Panc1 (cell line): Measurements from ENCODE around the gene SLC46A1. TPM values are rescaled to one million over a fixed set of nuclear protein-coding genes. Genes with fewer than 3 reads are reported as not detected.

Source experiments
- ATAC-seq: fragments of 200-7000 bp; cut with Tn5 transposase; 2 replicates; pipeline ENCODE4 v1.9.1; 2020; ENCODE audit warnings: mild to moderate bottlenecking, moderate library complexity
- BruUV-seq: library from RNA; stranded (reverse); fragments of 400-500 nt; replicated peaks from 2 replicates; lab custom pipeline; 2021; lab: Mats Ljungman, UMichigan
- CTCF ChIA-PET: fragments of 300-600 bp; sonication (Branson Sonifier 250); formaldehyde crosslinking; loops from one replicate; lab custom pipeline; 2022; ENCODE audit warnings: antibody characterized with exemption; lab: Charles Lee
- POLR2A ChIA-PET: fragments of 300-600 bp; sonication (Branson Sonifier 250); formaldehyde crosslinking; loops from one replicate; lab custom pipeline; 2022; ENCODE audit warnings: antibody characterized with exemption; lab: Charles Lee
- DNase-seq: peaks from one replicate; pipeline ENCODE4 v3.0.0-alpha.2; 2010; ENCODE audit warnings: low read depth, low spot score
- H3K27ac ChIP-seq: 2 replicates; pipeline ENCODE4 v1.5.1; 2011; ENCODE audit warnings: mild to moderate bottlenecking, low read length, inconsistent platforms
- H3K27me3 ChIP-seq: fragments of 200-500 bp; sonication (Bioruptor generic); 2 replicates; pipeline ENCODE4 v1.6.0; 2014; ENCODE audit warnings: low read length, inconsistent platforms; ENCODE audit not compliant: control insufficient read depth, insufficient read depth
- H3K36me3 ChIP-seq: fragments of 200-500 bp; sonication (Bioruptor generic); 2 replicates; pipeline ENCODE4 v1.5.1; 2014; ENCODE audit warnings: inconsistent platforms, mild to moderate bottlenecking, low read length, moderate library complexity; ENCODE audit not compliant: control insufficient read depth, insufficient read depth
- H3K4me1 ChIP-seq: 2 replicates; pipeline ENCODE4 v1.5.1; 2011; ENCODE audit warnings: inconsistent platforms, mild to moderate bottlenecking, low read length, moderate library complexity; ENCODE audit not compliant: control insufficient read depth, insufficient read depth
- H3K4me3 ChIP-seq, 2 experiments: 2 replicates each; pipeline ENCODE4 v1.5.1; 2011 to 2012; ENCODE audit warnings: low read depth in 2 of 2, low read length in 2 of 2, mild to moderate bottlenecking in 2 of 2, inconsistent platforms in 1 of 2, moderate library complexity in 1 of 2
- H3K9me3 ChIP-seq: fragments of 200-500 bp; sonication (Bioruptor generic); 2 replicates; pipeline ENCODE4 v1.5.1; 2014; ENCODE audit warnings: low read depth, mild to moderate bottlenecking, inconsistent platforms, low read length, moderate library complexity; ENCODE audit not compliant: control insufficient read depth, insufficient read depth
- CTCF ChIP-seq: fragments of 450-650 bp; IDR thresholded peaks from 2 replicates; pipeline ENCODE4 v1.5.1; 2017; ENCODE audit warnings: mild to moderate bottlenecking
- POLR2AphosphoS5 ChIP-seq: IDR thresholded peaks from 2 replicates; pipeline ENCODE4 v1.6.1; 2012; ENCODE audit warnings: mild to moderate bottlenecking, low read depth, low read length, moderate library complexity
- REST ChIP-seq, 2 experiments: IDR thresholded peaks; 2 replicates each; pipeline ENCODE4 v1.6.1; 2011 to 2012; ENCODE audit warnings: low read depth in 2 of 2, control low read depth in 1 of 2, low read length in 1 of 2, mild to moderate bottlenecking in 1 of 2, moderate library complexity in 1 of 2; ENCODE audit not compliant: insufficient read depth in 1 of 2
- SIN3A ChIP-seq: IDR thresholded peaks from 2 replicates; pipeline ENCODE4 v1.6.1; 2012; ENCODE audit warnings: low read depth, mild to moderate bottlenecking, low read length, moderate library complexity, borderline replicate concordance; ENCODE audit not compliant: insufficient read depth
- TCF7L2 ChIP-seq: IDR thresholded peaks from 2 replicates; pipeline ENCODE4 v1.6.1; 2011; ENCODE audit warnings: mild to moderate bottlenecking, low read depth, low read length, inconsistent platforms
- in situ Hi-C: cut with HindIII; loops from 2 replicates; pipeline ENCODE4 v1.10.0; 2016; ENCODE audit warnings: low sequenced_read_pairs, low pct_unique_long_range_greater_than_20kb
- intact Hi-C: fragments of 100-400 bp; cut with micrococcal nuclease; formaldehyde crosslinking; loops from one replicate; pipeline ENCODE4 v1.10.0; 2022; ENCODE audit not compliant: unreplicated experiment
- total RNA-seq: library from RNA; stranded (reverse); gene quantifications from one replicate; pipeline ENCODE4 v1.2.1, GENCODE V29; 2021; ENCODE audit not compliant: unreplicated experiment

SLC46A1 gene
- total RNA-seq, 1 experiment from 2014 or later = 16.9 TPM

GRCh38 chr17:28365487-28365886, 40.5 kb downstream of the SLC46A1 start:
- H3K27ac ChIP-seq = no peak overlapping the region
- no peaks in the 10 kb centered on the region for H3K27me3 ChIP-seq
- DNase-seq (no peak), ATAC-seq (no peak)
- H3K36me3 ChIP-seq = peaks cover 2% of the 10 kb centered on the region
- no peak for TF ChIP-seq REST (IDR thresholded peaks at IDR 0.05; ENCODE audit: insufficient read depth in 1 of 2, low read depth in 2 of 2, low read length in 1 of 2)
- no peak for TF ChIP-seq TCF7L2
- no peak for TF ChIP-seq POLR2AphosphoS5
- no peak for TF ChIP-seq CTCF
- TF ChIP-seq SIN3A = no peak
- CTCF ChIA-PET = no interaction called here
- H3K9me3 ChIP-seq = no peaks in the 10 kb centered on the region
- intact Hi-C loops (no loop called here), in situ Hi-C loops (no loop called here)
- H3K4me3 ChIP-seq = no peak overlapping the region
- no TSS peak for BruUV-seq
- POLR2A ChIA-PET = no interaction called here
- H3K4me1 ChIP-seq = peaks cover 10% of the 10 kb centered on the region

- Histone ChIP-seq H3K36me3 (peaks cover 4% of the 10 kb centered on the region), H3K27ac (no peak within 1 kb of the TSS), H3K4me1 (peaks cover 4% of the 10 kb centered on the region; the same call in 1 of the 2 replicates), H3K4me3 (no peak within 1 kb of the TSS), H3K9me3 (no peaks in the 10 kb centered on the region), H3K27me3 (no peaks in the 10 kb centered on the region)
- in situ Hi-C loops (no loop called here), intact Hi-C loops (no loop called here)
- BruUV-seq = no TSS peak
- no peak for TF ChIP-seq REST (IDR thresholded peaks at IDR 0.05; ENCODE audit: insufficient read depth in 1 of 2, low read depth in 2 of 2, low read length in 1 of 2)
- no peak for TF ChIP-seq POLR2AphosphoS5
- TF ChIP-seq TCF7L2 = no peak
- no peak for TF ChIP-seq SIN3A
- TF ChIP-seq CTCF = no peak
- ATAC-seq = no peak
- ChIA-PET POLR2A (no interaction called here), CTCF (no interaction called here)
- DNase-seq = no peak
Observed at GRCh38 chr17:28364665-28365363, 41.2 kb downstream of the SLC46A1 start, which contains the start of gene SEBOX. SEBOX (minus strand) TSS chr17:28365199; CDS start chr17:28365151, 48 bp downstream.
